ENCODE results near the gene RABIF.

RABIF gene

DNA sequence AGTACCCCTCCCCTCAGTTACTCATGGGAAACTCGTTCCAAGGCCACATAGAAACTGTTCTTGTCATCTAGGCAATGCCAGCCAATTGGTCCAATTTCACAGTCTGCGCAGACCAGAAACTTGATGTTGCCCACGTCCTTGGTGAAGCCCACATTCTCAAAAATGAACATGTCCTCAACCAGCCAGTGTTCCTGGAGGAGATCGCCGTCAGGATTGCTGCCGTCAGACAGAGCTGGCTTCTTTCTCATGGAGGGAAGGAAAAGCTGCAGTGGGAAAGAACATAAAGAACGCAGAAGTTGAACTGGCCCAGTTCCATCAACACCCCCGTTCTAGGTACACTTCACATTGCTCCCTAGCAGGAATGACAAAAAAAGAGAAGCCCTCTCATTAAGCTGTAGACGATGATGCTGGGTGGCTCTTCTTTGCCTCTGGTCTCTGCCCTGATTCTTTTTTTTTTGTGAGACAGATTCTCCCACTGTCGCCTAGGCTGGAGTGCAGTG is 7.9 kb downstream of the RABIF start:
- Histone ChIP-seq H3K4me1 (ENCODE audit: low read depth, poor library complexity, severe bottlenecking) (no peaks in the 10 kb centered on the region), H3K36me3 (ENCODE audit: insufficient read depth) (no peaks in the 10 kb centered on the region), H3K4me2 (no peak overlapping the region)

GRCh38 chr1:202880062-202880461 is 8.9 kb downstream of the RABIF start:
- TF ChIP-seq CTCF (conservative IDR thresholded peaks at IDR 0.05; ENCODE audit: low read depth, low read length), result no peak

More for the DNA sequence above, 7.9 kb downstream of the RABIF start:
- Histone ChIP-seq H3K27ac (no peak overlapping the region), H3K9ac (no peak overlapping the region), H4K20me1 (ENCODE audit: insufficient read depth) (no peaks in the 10 kb centered on the region), H3K4me3 (IDR thresholded peaks at IDR 0.05; ENCODE audit: insufficient read depth, low read depth, low read length) (no peak overlapping the region), H2AFZ (ENCODE audit: low read depth) (no peak overlapping the region), H3K79me2 (ENCODE audit: insufficient read depth, low read depth) (peaks cover 20% of the 10 kb centered on the region; the same call in 1 of the 2 replicates), H3K27me3 (ENCODE audit: insufficient read depth, low read depth) (no peaks in the 10 kb centered on the region)
- TF ChIP-seq CTCF (conservative IDR thresholded peaks at IDR 0.05; ENCODE audit: low read depth, low read length), result no peak

DNA sequence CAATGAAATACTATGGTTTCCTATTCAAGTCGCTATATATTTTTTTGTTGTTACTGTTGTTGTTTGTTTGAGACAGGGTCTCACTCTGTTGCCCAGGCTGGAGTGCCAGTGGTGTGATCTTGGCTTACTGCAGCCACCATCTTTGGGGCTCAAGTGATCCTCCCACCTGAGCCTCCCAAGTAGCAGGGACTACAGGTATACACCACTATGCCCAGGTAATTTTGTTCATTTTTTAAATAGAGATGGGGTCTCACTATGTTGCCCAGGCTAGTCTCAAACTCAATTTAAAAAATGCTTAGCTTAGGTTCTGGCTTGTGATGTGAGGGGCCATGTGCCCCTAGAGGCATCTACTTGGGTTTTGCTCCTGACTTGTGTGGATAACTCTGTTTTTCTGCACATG is 9.8 kb downstream of the RABIF start:
- no peak overlapping the region for H3K4me3 ChIP-seq (IDR thresholded peaks at IDR 0.05; ENCODE audit: insufficient read depth, low read depth, low read length)
- no peaks in the 10 kb centered on the region for H3K4me1 ChIP-seq (ENCODE audit: low read depth, poor library complexity, severe bottlenecking)
- no peak overlapping the region for H3K4me2 ChIP-seq
- TF ChIP-seq CTCF (conservative IDR thresholded peaks at IDR 0.05; ENCODE audit: low read depth, low read length), result no peak
- no peak overlapping the region for H2AFZ ChIP-seq (ENCODE audit: low read depth)
- no peaks in the 10 kb centered on the region for H3K36me3 ChIP-seq (ENCODE audit: insufficient read depth)
- H4K20me1 ChIP-seq (ENCODE audit: insufficient read depth), result no peaks in the 10 kb centered on the region
- no peak overlapping the region for H3K9ac ChIP-seq
- no peak overlapping the region for H3K27ac ChIP-seq
- H3K27me3 ChIP-seq (ENCODE audit: insufficient read depth, low read depth), result no peaks in the 10 kb centered on the region
- H3K79me2 ChIP-seq (ENCODE audit: insufficient read depth, low read depth), result peaks cover 5% of the 10 kb centered on the region; the same call in 1 of the 2 replicates

More at GRCh38 chr1:202880062-202880461, 8.9 kb downstream of the RABIF start:
- H3K27ac ChIP-seq, result no peak overlapping the region
- no peak overlapping the region for H3K9ac ChIP-seq
- H4K20me1 ChIP-seq (ENCODE audit: insufficient read depth), result no peaks in the 10 kb centered on the region
- no peak overlapping the region for H2AFZ ChIP-seq (ENCODE audit: low read depth)
- no peak overlapping the region for H3K4me2 ChIP-seq
- H3K4me1 ChIP-seq (ENCODE audit: low read depth, poor library complexity, severe bottlenecking), result no peaks in the 10 kb centered on the region
- H3K4me3 ChIP-seq (IDR thresholded peaks at IDR 0.05; ENCODE audit: insufficient read depth, low read depth, low read length), result no peak overlapping the region
- no peaks in the 10 kb centered on the region for H3K27me3 ChIP-seq (ENCODE audit: insufficient read depth, low read depth)
- H3K79me2 ChIP-seq (ENCODE audit: insufficient read depth, low read depth), result peaks cover 13% of the 10 kb centered on the region; the same call in 1 of the 2 replicates
- no peaks in the 10 kb centered on the region for H3K36me3 ChIP-seq (ENCODE audit: insufficient read depth)

- Histone ChIP-seq H3K27me3 (ENCODE audit: insufficient read depth, low read depth) (no peaks in the 10 kb centered on the region), H4K20me1 (ENCODE audit: insufficient read depth) (no peaks in the 10 kb centered on the region), H3K4me2 (no peak overlapping the region), H3K9ac (no peak overlapping the region), H2AFZ (ENCODE audit: low read depth) (no peak overlapping the region), H3K36me3 (ENCODE audit: insufficient read depth) (no peaks in the 10 kb centered on the region), H3K4me1 (ENCODE audit: low read depth, poor library complexity, severe bottlenecking) (no peaks in the 10 kb centered on the region), H3K27ac (no peak overlapping the region), H3K4me3 (IDR thresholded peaks at IDR 0.05; ENCODE audit: insufficient read depth, low read depth, low read length) (no peak overlapping the region), H3K79me2 (ENCODE audit: insufficient read depth, low read depth) (no peaks in the 10 kb centered on the region)
- TF ChIP-seq CTCF (conservative IDR thresholded peaks at IDR 0.05; ENCODE audit: low read depth, low read length), result no peak
These were observed 15.9 kb downstream of the RABIF start for GRCh38 chr1:202873026-202873425.

Measured in KMS-11 (cell line).